GM23248 (cell line): ENCODE results near the gene RHO. TPM values are rescaled to one million over a fixed set of nuclear protein-coding genes. Genes with fewer than 3 reads are reported as not detected.
"Not testable (repeated sequence)": the region's sequence is repeated elsewhere in the genome, so short reads cannot be mapped to it uniquely, and the experiment has no call there.

Experiments used
- DNase-seq: peaks from one replicate; pipeline ENCODE4 v3.0.0-alpha.2; 2015
- H2AFZ ChIP-seq: fragments of 200-600 bp; sonication (generic); 2 replicates; pipeline ENCODE4 v1.6.1; 2016; ENCODE audit warnings: antibody characterized with exemption
- H3F3A ChIP-seq: fragments of 200-600 bp; sonication (generic); 2 replicates; pipeline ENCODE4 v1.6.1; 2016; ENCODE audit warnings: mild to moderate bottlenecking, antibody characterized with exemption, mixed run types; ENCODE audit not compliant: insufficient read depth
- H3K27ac ChIP-seq: fragments of 200-600 bp; sonication (generic); 2 replicates; pipeline ENCODE4 v1.5.1; 2016; ENCODE audit warnings: mild to moderate bottlenecking
- H3K27me3 ChIP-seq: fragments of 200-600 bp; sonication (generic); replicated peaks from 2 replicates; pipeline ENCODE4 v1.6.1; 2016; ENCODE audit warnings: mild to moderate bottlenecking; ENCODE audit not compliant: insufficient read depth
- H3K36me3 ChIP-seq: fragments of 200-600 bp; sonication (generic); 2 replicates; pipeline ENCODE4 v1.6.1; 2016; ENCODE audit warnings: low read depth, mild to moderate bottlenecking
- H3K4me1 ChIP-seq: fragments of 200-600 bp; sonication (generic); 2 replicates; pipeline ENCODE4 v1.6.1; 2016; ENCODE audit warnings: mild to moderate bottlenecking; ENCODE audit not compliant: insufficient read depth
- H3K4me2 ChIP-seq: fragments of 200-600 bp; sonication (generic); one replicate; pipeline ENCODE4 v1.6.1; 2016; ENCODE audit warnings: mild to moderate bottlenecking; ENCODE audit not compliant: unreplicated experiment
- H3K4me3 ChIP-seq: fragments of 200-600 bp; sonication (generic); 2 replicates; pipeline ENCODE4 v1.5.1; 2016; ENCODE audit warnings: mild to moderate bottlenecking
- H3K79me2 ChIP-seq: fragments of 200-600 bp; sonication (generic); 2 replicates; pipeline ENCODE4 v1.6.1; 2016; ENCODE audit warnings: mild to moderate bottlenecking; ENCODE audit not compliant: insufficient read depth
- H3K9ac ChIP-seq: fragments of 200-600 bp; sonication (generic); 2 replicates; pipeline ENCODE4 v1.6.1; 2016; ENCODE audit warnings: mild to moderate bottlenecking
- H3K9me2 ChIP-seq: fragments of 200-600 bp; sonication (generic); 2 replicates; pipeline ENCODE4 v1.6.1; 2016; ENCODE audit warnings: mixed run types, mild to moderate bottlenecking, moderate library complexity; ENCODE audit not compliant: insufficient read depth
- H3K9me3 ChIP-seq: fragments of 200-600 bp; sonication (generic); one replicate; pipeline ENCODE4 v1.6.1; 2017; ENCODE audit warnings: low read depth
- H4K20me1 ChIP-seq: fragments of 200-600 bp; sonication (generic); 2 replicates; pipeline ENCODE4 v1.6.0; 2016; ENCODE audit not compliant: insufficient read depth
- EZH2 ChIP-seq: fragments of 200-600 bp; sonication (generic); IDR thresholded peaks from 2 replicates; pipeline ENCODE4 v1.6.1; 2018; ENCODE audit warnings: antibody characterized with exemption, mild to moderate bottlenecking; ENCODE audit not compliant: insufficient read depth, poor library complexity, severe bottlenecking
- EZH2phosphoT487 ChIP-seq: fragments of 200-600 bp; sonication (generic); IDR thresholded peaks from 2 replicates; pipeline ENCODE4 v1.6.1; 2018; ENCODE audit warnings: antibody characterized with exemption, moderate library complexity, mild to moderate bottlenecking, low read depth; ENCODE audit not compliant: insufficient read depth
- WGBS, 2 experiments: methylation state at CpG; one replicate each; pipeline ENCODE4 v1.1.6; 2015 to 2017; ENCODE audit warnings: low lambda C conversion rate in 2 of 2, low coverage in 1 of 2; ENCODE audit errors: missing lambda C conversion rate in 2 of 2; 5-methylcytosine and 5-hydroxymethylcytosine counted together
- in situ Hi-C: fragments of 300-500 bp; cut with MboI; formaldehyde crosslinking; loops from 2 replicates; pipeline ENCODE4 v1.15.0; 2020
- polyA plus RNA-seq: library from polyadenylated mRNA; unstranded; fragments of >200 nt; fragmentation: Nextera tagmentation; extraction: Ambion mirVana; gene quantifications from 2 replicates; pipeline ENCODE4 v1.2.1, GENCODE V29; 2016
- total RNA-seq: library from RNA; depleted of rRNA; stranded (reverse); fragments of >200 nt; shearing (Covaris generic); gene quantifications from 2 replicates; pipeline ENCODE4 v1.2.3, GENCODE V29; 2014

Gene RHO
- total and polyA plus RNA-seq, 2 experiments from 2014 or later, result not detected

GRCh38 chr3:129514563-129514962, 13.9 kb upstream of the RHO start:
- no peaks in the 10 kb centered on the region for H3F3A ChIP-seq
- no peaks in the 10 kb centered on the region for H3K9me3 ChIP-seq
- H2AFZ ChIP-seq, result no peak overlapping the region
- H3K36me3 ChIP-seq, result no peaks in the 10 kb centered on the region
- TF ChIP-seq EZH2phosphoT487, result no peak
- no peak overlapping the region for H3K4me3 ChIP-seq
- no peak overlapping the region for H3K27ac ChIP-seq
- no peaks in the 10 kb centered on the region for H3K27me3 ChIP-seq
- DNase-seq, result no peak
- H4K20me1 ChIP-seq, result no peaks in the 10 kb centered on the region
- H3K4me1 ChIP-seq, result no peaks in the 10 kb centered on the region
- 87 to 89% methylated on average over 4 to 6 of the region's 6 CpGs for WGBS, 2 experiments
- no peak overlapping the region for H3K4me2 ChIP-seq
- no peak overlapping the region for H3K9ac ChIP-seq
- in situ Hi-C loops, result no loop called here
- no peaks in the 10 kb centered on the region for H3K79me2 ChIP-seq
- H3K9me2 ChIP-seq, result no peaks in the 10 kb centered on the region

- H4K20me1 ChIP-seq, H3K4me3 ChIP-seq, DNase-seq, in situ Hi-C loops, H3K79me2 ChIP-seq, H3K4me2 ChIP-seq, H3K9me2 ChIP-seq, H3K9ac ChIP-seq, H3K36me3 ChIP-seq, H3K4me1 ChIP-seq, H3K27me3 ChIP-seq, H2AFZ ChIP-seq, H3K27ac ChIP-seq, H3K9me3 ChIP-seq, H3F3A ChIP-seq: not testable (repeated sequence)
- WGBS, 2 experiments, result 88 to 89% methylated on average over 17 to 22 of the region's 25 CpGs
Measured at GRCh38 chr3:129515108-129515820, 13.2 kb upstream of the RHO start.

- H3K27me3 ChIP-seq, H3K79me2 ChIP-seq, H3K4me1 ChIP-seq, H4K20me1 ChIP-seq, DNase-seq, H2AFZ ChIP-seq, H3K36me3 ChIP-seq, H3K9me2 ChIP-seq, H3K4me2 ChIP-seq, in situ Hi-C loops, H3K9ac ChIP-seq, H3F3A ChIP-seq, H3K9me3 ChIP-seq, H3K4me3 ChIP-seq, H3K27ac ChIP-seq: not testable (repeated sequence)
- WGBS, 2 experiments, result 87 to 92% methylated on average over 7 of the region's 7 CpGs
Measured at GRCh38 chr3:129515821-129516432, 12.5 kb upstream of the RHO start.

GRCh38 chr3:129517516-129517915, 10.9 kb upstream of the RHO start:
- no peaks in the 10 kb centered on the region for H3K9me2 ChIP-seq
- no peak overlapping the region for H3K27ac ChIP-seq
- H3K9me3 ChIP-seq, result no peaks in the 10 kb centered on the region
- TF ChIP-seq EZH2, result no peak
- TF ChIP-seq EZH2phosphoT487, result no peak
- in situ Hi-C loops, result no loop called here
- no peak overlapping the region for H2AFZ ChIP-seq
- H3K4me1 ChIP-seq, result no peaks in the 10 kb centered on the region
- no peak overlapping the region for H3K4me3 ChIP-seq
- DNase-seq, result no peak
- H4K20me1 ChIP-seq, result no peaks in the 10 kb centered on the region
- no peak overlapping the region for H3K4me2 ChIP-seq
- H3K36me3 ChIP-seq, result no peaks in the 10 kb centered on the region
- no peaks in the 10 kb centered on the region for H3K79me2 ChIP-seq
- no peaks in the 10 kb centered on the region for H3F3A ChIP-seq
- 82 to 83% methylated on average over 7 of the region's 7 CpGs for WGBS, 2 experiments
- no peaks in the 10 kb centered on the region for H3K27me3 ChIP-seq
- no peak overlapping the region for H3K9ac ChIP-seq

GRCh38 chr3:129518038-129518561, 10.3 kb upstream of the RHO start:
- 84% methylated on average over 8 of the region's 8 CpGs for WGBS, 2 experiments
- in situ Hi-C loops, result no loop called here
- TF ChIP-seq EZH2phosphoT487 (no peak), EZH2 (no peak)

More at GRCh38 chr3:129518038-129518561, 10.3 kb upstream of the RHO start:
- H4K20me1 ChIP-seq, result no peaks in the 10 kb centered on the region
- no peaks in the 10 kb centered on the region for H3K9me3 ChIP-seq
- H3K4me2 ChIP-seq, result no peak overlapping the region
- no peaks in the 10 kb centered on the region for H3K4me1 ChIP-seq
- no peaks in the 10 kb centered on the region for H3K27me3 ChIP-seq
- no peak overlapping the region for H3K9ac ChIP-seq
- H2AFZ ChIP-seq, result no peak overlapping the region
- DNase-seq, result no peak
- H3K79me2 ChIP-seq, result no peaks in the 10 kb centered on the region
- H3F3A ChIP-seq, result no peaks in the 10 kb centered on the region
- no peak overlapping the region for H3K4me3 ChIP-seq
- no peaks in the 10 kb centered on the region for H3K36me3 ChIP-seq
- H3K27ac ChIP-seq, result no peak overlapping the region
- no peaks in the 10 kb centered on the region for H3K9me2 ChIP-seq
